ENCODE data around the gene ADCY6. TPM values are rescaled to one million over a fixed set of nuclear protein-coding genes. Genes with fewer than 3 reads are reported as not detected.

Gene ADCY6
- total and polyA plus RNA-seq, 11 donors: 60.6 to 145 (median 104) TPM

GRCh38 chr12:48773686-48774085 is 15.2 kb downstream of the ADCY6 start:
- WGBS, 4 donors: 84 to 89% (median 87%) methylated on average over 5 of the region's 5 CpGs
- Histone ChIP-seq H3K9me3 (no peaks in the 10 kb centered on the region), H3K27me3 (no peaks in the 10 kb centered on the region), H3K36me3 (peaks cover 0 to 96% (median 86%) of the 10 kb centered on the region in 9 donors), H3K4me3 (no peak overlapping the region), H3K4me1 (peaks cover 0 to 42% (median 14%) of the 10 kb centered on the region in 12 donors), H3K27ac (peak overlapping the region in 2 of 12 donors; percentile 10 to 27)
- intact Hi-C loops (cut with DNase I): no loop called here
- ATAC-seq (no peak), DNase-seq (no peak)
- no peak for TF ChIP-seq CTCF (IDR thresholded peaks at IDR 0.05)
- TF ChIP-seq POLR2A (IDR thresholded peaks at IDR 0.05): no peak

GRCh38 chr12:48771588-48772112 is 17.2 kb downstream of the ADCY6 start:
- intact Hi-C loops (cut with DNase I): no loop called here
- 77 to 85% (median 80%) methylated on average over 13 of the region's 13 CpGs for WGBS, 4 donors
- Histone ChIP-seq H3K4me1 (peaks cover 0 to 42% (median 17%) of the 10 kb centered on the region in 12 donors), H3K36me3 (peaks cover 0 to 100% (median 89%) of the 10 kb centered on the region in 9 donors), H3K27ac (peak overlapping the region in 4 of 12 donors; percentile 8 to 46 (median 24)), H3K4me3 (no peak overlapping the region), H3K9me3 (no peaks in the 10 kb centered on the region), H3K27me3 (no peaks in the 10 kb centered on the region)
- DNase-seq: no peak
- TF ChIP-seq CTCF (IDR thresholded peaks at IDR 0.05) (no peak), POLR2A (IDR thresholded peaks at IDR 0.05) (no peak)
- ATAC-seq: no peak

- no peak overlapping the region for H3K4me3 ChIP-seq
- H3K27ac ChIP-seq: peak overlapping the region in 1 of 12 donors; percentile 14
- DNase-seq (no peak), ATAC-seq (no peak)
- peaks cover 0 to 39% (median 20%) of the 10 kb centered on the region in 12 donors for H3K4me1 ChIP-seq
- 79 to 89% (median 88%) methylated on average over 9 to 10 of the region's 10 CpGs for WGBS, 4 donors
- TF ChIP-seq POLR2A (IDR thresholded peaks at IDR 0.05) (no peak), CTCF (IDR thresholded peaks at IDR 0.05) (no peak)
- intact Hi-C loops (cut with DNase I): no loop called here
- H3K9me3 ChIP-seq: no peaks in the 10 kb centered on the region
- peaks cover 0 to 100% (median 89%) of the 10 kb centered on the region in 9 donors for H3K36me3 ChIP-seq
- H3K27me3 ChIP-seq: no peaks in the 10 kb centered on the region
Measured at GRCh38 chr12:48770756-48771155, 18.1 kb downstream of the ADCY6 start.

GRCh38 chr12:48768736-48769135 is 20.2 kb downstream of the ADCY6 start:
- H3K36me3 ChIP-seq: peaks cover 0 to 94% (median 80%) of the 10 kb centered on the region in 9 donors
- WGBS, 4 donors: 86 to 93% (median 88%) methylated on average over 8 to 9 of the region's 9 CpGs
- H3K27ac ChIP-seq: peak overlapping the region in 8 of 12 donors; percentile 2 to 75 (median 50)
- DNase-seq: no peak
- intact Hi-C loops (cut with DNase I): no loop called here
- no peak overlapping the region for H3K4me3 ChIP-seq
- TF ChIP-seq CTCF (IDR thresholded peaks at IDR 0.05) (no peak), POLR2A (IDR thresholded peaks at IDR 0.05) (no peak)
- no peak for ATAC-seq
- no peaks in the 10 kb centered on the region for H3K27me3 ChIP-seq
- peaks cover 0 to 36% (median 22%) of the 10 kb centered on the region in 12 donors for H3K4me1 ChIP-seq
- H3K9me3 ChIP-seq: no peaks in the 10 kb centered on the region

Measured in heart left ventricle (tissue), 16 donors.